Smooth muscle cell (in vitro differentiated cells): Measurements from ENCODE around the gene LILRA6. TPM values are rescaled to one million over a fixed set of nuclear protein-coding genes. Genes with fewer than 3 reads are reported as not detected.
"Not testable (repeated sequence)": the region's sequence is repeated elsewhere in the genome, so short reads cannot be mapped to it uniquely, and the experiment has no call there.

Experiments
- DNase-seq: peaks from one replicate; lab custom pipeline; 2025; ENCODE audit not compliant: unreplicated experiment; lab: John Stamatoyannopoulos, UW
- H2AFZ ChIP-seq: fragments of 200-600 bp; sonication (generic); 2 replicates; pipeline ENCODE4 v1.6.0; 2016; ENCODE audit warnings: antibody characterized with exemption, low read depth, mild to moderate bottlenecking
- H3F3A ChIP-seq: fragments of 200-600 bp; sonication (generic); 2 replicates; pipeline ENCODE4 v1.6.0; 2017; ENCODE audit warnings: antibody characterized with exemption, low read depth
- H3K27ac ChIP-seq: fragments of 200-600 bp; sonication (generic); 2 replicates; pipeline ENCODE4 v1.5.1; 2016; ENCODE audit warnings: low read depth, mild to moderate bottlenecking
- H3K27me3 ChIP-seq: fragments of 200-600 bp; sonication (generic); 2 replicates; pipeline ENCODE4 v1.6.1; 2016; ENCODE audit warnings: low read depth, mild to moderate bottlenecking
- H3K36me3 ChIP-seq: fragments of 200-600 bp; sonication (generic); 2 replicates; pipeline ENCODE4 v1.5.1; 2016; ENCODE audit warnings: low read depth
- H3K4me1 ChIP-seq: fragments of 200-600 bp; sonication (generic); 2 replicates; pipeline ENCODE4 v1.5.1; 2016; ENCODE audit warnings: low read depth
- H3K4me2 ChIP-seq: fragments of 200-600 bp; sonication (generic); 2 replicates; pipeline ENCODE4 v1.6.0; 2016; ENCODE audit warnings: mild to moderate bottlenecking
- H3K4me3 ChIP-seq: fragments of 200-600 bp; sonication (generic); 2 replicates; pipeline ENCODE4 v1.5.1; 2016; ENCODE audit warnings: mild to moderate bottlenecking
- H3K79me2 ChIP-seq: fragments of 200-600 bp; sonication (generic); 2 replicates; pipeline ENCODE4 v1.6.0; 2016; ENCODE audit warnings: low read depth, mild to moderate bottlenecking
- H3K9ac ChIP-seq: fragments of 200-600 bp; sonication (generic); 2 replicates; pipeline ENCODE4 v1.6.0; 2016; ENCODE audit warnings: low read depth
- H3K9me3 ChIP-seq: fragments of 200-600 bp; sonication (generic); replicated peaks from 2 replicates; pipeline ENCODE4 v1.5.1; 2016; ENCODE audit warnings: low read depth
- H4K20me1 ChIP-seq: fragments of 200-600 bp; sonication (generic); 2 replicates; pipeline ENCODE4 v1.6.0; 2016; ENCODE audit warnings: low read depth
- CTCF ChIP-seq: fragments of 200-600 bp; sonication (generic); IDR thresholded peaks from 2 replicates; pipeline ENCODE4 v1.5.1; 2017; ENCODE audit warnings: borderline replicate concordance, mild to moderate bottlenecking, antibody characterized with exemption; ENCODE audit not compliant: insufficient read depth, poor library complexity, severe bottlenecking
- WGBS: methylation state at CpG from one replicate; pipeline ENCODE4 v1.1.7; 2016; ENCODE audit warnings: low lambda C conversion rate; 5-methylcytosine and 5-hydroxymethylcytosine counted together
- polyA plus RNA-seq: library from polyadenylated mRNA; unstranded; fragments of >200 nt; fragmentation: Nextera tagmentation; extraction: Ambion mirVana; gene quantifications from 2 replicates; pipeline ENCODE4 v1.2.1, GENCODE V29; 2016
- total RNA-seq: library from RNA; depleted of rRNA; stranded (reverse); fragments of >200 nt; gene quantifications from 2 replicates; pipeline ENCODE4 v1.2.3, GENCODE V29; 2014

The LILRA6 gene
- total and polyA plus RNA-seq, 2 experiments from 2014 or later: not detected

GRCh38 chr19:54273821-54274220, 31.2 kb upstream of the LILRA6 start:
- Histone ChIP-seq H3K9ac (no peak overlapping the region), H4K20me1 (no peaks in the 10 kb centered on the region), H3K36me3 (no peaks in the 10 kb centered on the region), H2AFZ (no peak overlapping the region), H3K27ac (no peak overlapping the region), H3K4me1 (no peaks in the 10 kb centered on the region), H3K4me3 (no peak overlapping the region), H3F3A (no peaks in the 10 kb centered on the region), H3K27me3 (no peaks in the 10 kb centered on the region), H3K79me2 (no peaks in the 10 kb centered on the region), H3K9me3 (no peaks in the 10 kb centered on the region), H3K4me2 (no peak overlapping the region)
- WGBS: 88% methylated on average over 3 of the region's 3 CpGs
- no peak for DNase-seq
- TF ChIP-seq CTCF: no peak

- not testable (repeated sequence) for H4K20me1 ChIP-seq, DNase-seq, H3K79me2 ChIP-seq
Measured at GRCh38 chr19:54272181-54272580, 29.6 kb upstream of the LILRA6 start.

GRCh38 chr19:54271587-54271986, 29.0 kb upstream of the LILRA6 start:
- H3K4me2 ChIP-seq, H3K9me3 ChIP-seq, H3F3A ChIP-seq, H2AFZ ChIP-seq, H3K36me3 ChIP-seq, H3K27me3 ChIP-seq, H3K4me3 ChIP-seq, H3K4me1 ChIP-seq, H4K20me1 ChIP-seq, DNase-seq, H3K9ac ChIP-seq, H3K79me2 ChIP-seq, H3K27ac ChIP-seq: not testable (repeated sequence)
- 78% methylated on average over 4 of the region's 4 CpGs for WGBS

More at GRCh38 chr19:54272181-54272580, 29.6 kb upstream of the LILRA6 start:
- not testable (repeated sequence) for H3K27me3 ChIP-seq, H3K4me3 ChIP-seq, H3F3A ChIP-seq, H3K4me2 ChIP-seq, H3K9ac ChIP-seq, H3K27ac ChIP-seq, H2AFZ ChIP-seq, H3K9me3 ChIP-seq, H3K4me1 ChIP-seq, H3K36me3 ChIP-seq
- 76% methylated on average over 5 of the region's 5 CpGs for WGBS

- Histone ChIP-seq H3K4me3 (no peak overlapping the region), H2AFZ (no peak overlapping the region), H3K36me3 (no peaks in the 10 kb centered on the region), H3K27ac (no peak overlapping the region), H4K20me1 (no peaks in the 10 kb centered on the region), H3K9me3 (no peaks in the 10 kb centered on the region), H3K9ac (no peak overlapping the region), H3K4me1 (no peaks in the 10 kb centered on the region), H3K4me2 (no peak overlapping the region), H3F3A (no peaks in the 10 kb centered on the region), H3K79me2 (no peaks in the 10 kb centered on the region), H3K27me3 (peaks cover 9% of the 10 kb centered on the region)
- WGBS: 79% methylated on average over 8 of the region's 8 CpGs
- no peak for DNase-seq
- no peak for TF ChIP-seq CTCF
Measured at GRCh38 chr19:54271106-54271505, 28.5 kb upstream of the LILRA6 start.

- Histone ChIP-seq H3K27me3 (peaks cover 9% of the 10 kb centered on the region), H3F3A (no peaks in the 10 kb centered on the region), H4K20me1 (no peaks in the 10 kb centered on the region), H3K36me3 (no peaks in the 10 kb centered on the region), H3K4me3 (no peak overlapping the region), H3K79me2 (no peaks in the 10 kb centered on the region), H3K4me1 (no peaks in the 10 kb centered on the region), H2AFZ (no peak overlapping the region), H3K4me2 (no peak overlapping the region), H3K9me3 (no peaks in the 10 kb centered on the region), H3K9ac (no peak overlapping the region), H3K27ac (no peak overlapping the region)
- no peak for DNase-seq
- 59% methylated on average over 2 of the region's 2 CpGs for WGBS
- no peak for TF ChIP-seq CTCF
Measured at GRCh38 chr19:54268936-54269335, 26.3 kb upstream of the LILRA6 start.
